Stimulated activated CD8-positive, alpha-beta memory T cell treated with anti-CD3 and anti-CD28 coated beads, Interleukin-4, amount 100 ng/mL, for 48 hours (primary cell): ENCODE measurements around the gene ST6GALNAC5.
"Not testable (repeated sequence)": the region's sequence is repeated elsewhere in the genome, so short reads cannot be mapped to it uniquely, and the experiment has no call there.

Experiments
- DNase-seq: peaks from one replicate; pipeline ENCODE4 v3.0.0-alpha.2; 2020

ST6GALNAC5 gene

GRCh38 chr1:76867342-76868130 is at the start of gene ST6GALNAC5:
TSS of gene ST6GALNAC5 (plus strand) at chr1:76867480.
- peak; percentile 27 for DNase-seq

DNA sequence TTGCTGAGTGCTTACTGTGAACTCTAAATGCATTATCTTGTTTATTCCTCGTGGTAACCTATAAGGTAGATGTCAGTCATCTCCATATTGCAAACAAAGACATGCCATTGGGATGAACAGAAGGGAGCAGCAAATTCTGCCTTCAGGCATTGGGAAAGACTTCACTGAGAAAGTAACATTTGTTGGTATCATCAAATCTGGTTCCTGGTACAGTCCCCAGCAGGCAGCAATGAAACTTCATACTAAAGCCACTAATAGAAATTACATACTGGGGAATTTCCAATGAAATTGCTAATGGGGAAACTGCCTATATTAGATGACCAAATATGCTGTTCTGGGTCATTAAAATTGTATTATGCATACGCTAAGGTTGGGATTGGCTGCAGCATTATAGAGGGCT is 47.3 kb upstream of the ST6GALNAC5 start:
- no peak for DNase-seq

DNA sequence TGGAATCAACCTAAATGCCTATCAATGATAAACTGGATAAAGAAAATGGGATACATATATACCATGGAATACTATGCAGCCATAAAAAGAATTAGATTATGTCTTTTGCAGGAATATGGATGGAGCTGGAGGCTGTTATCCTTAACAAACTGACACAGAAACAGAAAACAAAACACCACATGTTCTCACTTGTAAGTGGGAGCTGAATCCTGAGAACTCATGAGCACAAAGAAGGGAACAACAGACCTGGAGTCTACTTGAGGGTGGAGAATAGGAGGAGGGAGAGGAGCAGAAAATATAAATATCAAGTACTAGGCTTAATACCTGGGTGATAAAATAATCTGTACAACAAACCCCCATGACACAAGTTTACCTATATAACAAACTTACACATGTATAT is 44.3 kb upstream of the ST6GALNAC5 start:
- DNase-seq, result not testable (repeated sequence)

GRCh38 chr1:76824106-76824505 is 43.2 kb upstream of the ST6GALNAC5 start:
- DNase-seq, result no peak

DNA sequence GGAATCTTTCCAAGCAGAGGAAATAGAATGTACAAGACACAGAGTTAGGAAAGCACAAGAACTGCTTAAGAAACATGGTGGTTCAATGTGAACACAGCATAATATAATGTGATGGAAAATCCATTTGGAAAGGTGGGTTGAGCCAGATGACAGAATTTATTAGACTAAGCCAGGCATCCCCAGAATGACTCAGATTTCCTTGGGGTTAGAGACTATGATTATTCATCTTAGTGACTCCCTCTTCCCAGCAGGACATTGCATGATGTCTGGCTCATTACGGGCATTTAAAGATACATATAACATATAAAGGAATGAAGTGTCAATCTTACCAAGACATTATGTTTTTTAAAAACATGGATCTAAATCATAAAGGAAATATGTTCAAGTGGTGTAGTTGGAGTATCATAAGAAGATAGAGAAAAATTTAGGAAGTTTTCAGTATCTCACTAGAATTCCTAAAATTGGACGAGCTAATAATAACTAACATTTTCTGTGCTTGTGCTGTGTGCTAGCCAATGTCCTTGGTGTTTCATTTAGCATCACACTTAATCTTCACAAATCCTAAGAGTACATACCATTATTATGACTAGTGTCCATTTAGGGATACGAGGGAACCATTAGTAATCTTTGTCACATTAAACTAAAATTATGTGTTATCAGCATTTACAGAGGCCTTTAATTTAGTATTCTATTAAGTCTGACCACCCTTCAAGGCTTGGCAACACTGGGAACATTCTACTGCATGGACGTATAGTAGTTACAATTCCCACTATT is 41.0 kb upstream of the ST6GALNAC5 start:
- no peak for DNase-seq

DNA sequence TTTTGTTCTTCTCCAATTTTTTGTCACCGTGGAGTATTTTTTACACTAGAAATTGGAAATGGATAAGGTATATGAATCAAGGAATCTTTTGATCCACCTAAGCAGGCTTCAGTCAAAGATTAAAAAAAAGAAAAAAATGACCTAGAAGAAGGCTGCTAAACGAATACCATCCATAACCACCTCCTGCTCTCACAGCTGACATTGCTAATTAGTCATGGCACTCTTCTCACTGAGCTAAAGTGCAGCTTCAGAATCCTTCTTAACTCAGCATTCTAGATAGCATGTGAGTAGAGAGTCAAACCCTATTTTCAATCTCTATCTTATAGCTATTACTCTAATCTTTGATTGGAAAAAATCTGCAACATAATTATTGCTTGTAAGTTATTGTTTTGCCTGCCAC is 40.2 kb upstream of the ST6GALNAC5 start:
- DNase-seq, result no peak

DNA sequence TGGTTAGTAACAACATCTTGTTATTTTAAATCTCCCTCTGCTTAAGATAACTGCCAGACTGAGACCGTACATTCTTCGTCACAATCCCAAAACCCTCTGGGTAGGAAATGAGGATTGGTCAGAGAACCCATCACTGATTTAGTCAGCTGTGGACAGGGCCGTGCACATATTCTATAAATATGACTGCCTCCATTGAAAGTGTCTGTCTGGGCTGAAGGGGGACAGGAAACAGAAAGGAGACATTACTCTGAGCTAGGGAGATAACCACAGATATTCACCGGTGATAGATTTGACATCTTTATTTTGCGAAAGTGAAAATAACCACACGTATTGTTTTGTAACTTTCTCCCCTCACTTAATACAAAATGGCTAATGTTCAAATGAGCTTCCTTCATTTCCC is 36.9 kb upstream of the ST6GALNAC5 start:
- no peak for DNase-seq

- no peak for DNase-seq
Observed at GRCh38 chr1:76832521-76832920, 34.8 kb upstream of the ST6GALNAC5 start.

DNA sequence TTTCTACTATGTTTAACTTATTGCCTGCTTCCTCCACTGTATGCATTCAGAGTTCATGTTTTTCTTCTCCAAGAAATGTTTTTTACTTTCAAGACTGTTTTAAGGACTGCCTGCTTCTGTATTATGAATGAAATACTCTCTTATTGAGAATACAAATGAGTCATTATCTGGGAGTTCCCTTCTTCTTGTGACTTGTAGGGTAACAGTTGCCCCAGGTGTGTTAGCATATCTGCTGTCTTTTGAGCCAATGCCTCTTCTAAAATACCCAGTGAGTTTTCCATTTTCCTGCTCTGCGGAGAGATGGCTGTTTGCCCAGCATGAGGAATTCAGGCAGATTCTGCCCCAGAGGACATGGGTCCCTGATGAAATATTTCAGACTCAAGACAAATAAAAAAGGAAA is 34.1 kb upstream of the ST6GALNAC5 start:
- DNase-seq, result no peak

DNA sequence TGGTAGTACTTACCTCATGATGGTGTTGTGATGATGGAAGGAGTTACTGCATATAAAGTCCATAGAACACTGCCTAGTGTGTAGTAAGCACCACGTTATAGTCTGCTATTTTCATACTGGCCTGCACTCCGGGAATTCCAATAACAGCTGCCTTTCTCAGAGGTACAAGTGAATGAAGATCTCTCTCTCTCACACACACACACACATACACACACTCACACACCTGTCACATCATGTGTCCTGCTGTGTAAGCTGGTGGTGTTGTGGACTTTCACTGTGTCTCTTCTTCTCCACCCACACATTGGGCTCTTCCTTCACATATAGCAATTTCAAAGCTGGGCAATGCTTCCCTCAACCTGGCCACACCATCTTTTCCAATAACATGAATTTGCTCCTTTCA is 33.4 kb upstream of the ST6GALNAC5 start:
- no peak for DNase-seq

DNA sequence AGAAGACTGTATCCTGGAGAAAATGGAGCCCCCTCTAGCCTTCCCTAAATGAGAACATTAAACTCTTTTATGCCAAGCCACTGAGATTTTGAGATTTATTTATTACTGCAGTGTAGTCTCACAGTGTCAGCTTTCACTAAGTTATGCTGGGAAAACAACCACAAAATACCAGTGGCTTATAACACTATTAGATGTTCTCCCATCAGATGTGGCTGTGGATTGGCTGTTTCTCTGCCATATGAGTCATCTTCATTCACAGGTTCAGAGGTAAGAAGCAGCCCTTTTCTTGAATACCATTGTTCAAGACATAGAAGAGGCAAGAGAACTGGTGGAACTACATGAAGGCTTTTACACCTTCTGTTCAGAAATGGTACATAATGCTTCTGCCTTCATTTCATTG is 32.1 kb upstream of the ST6GALNAC5 start:
- DNase-seq, result no peak

DNA sequence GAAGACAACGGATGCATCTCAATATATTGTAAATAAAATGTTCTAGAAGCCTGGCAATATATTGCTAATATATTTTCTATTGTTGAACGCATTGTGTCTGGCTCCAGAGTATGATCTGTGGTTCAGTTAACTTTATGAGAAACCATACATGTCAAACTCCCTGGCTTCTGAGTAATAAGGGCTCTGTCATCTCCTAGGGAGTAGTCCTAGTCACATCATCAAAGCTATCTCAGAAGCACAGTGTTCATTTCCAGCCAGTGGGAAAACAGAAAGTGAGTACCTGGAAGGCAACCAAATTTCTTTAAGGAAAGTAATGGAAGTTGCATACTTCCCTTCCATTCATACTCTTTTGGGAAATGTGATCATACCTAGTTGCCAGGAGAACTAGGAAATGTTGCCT is 27.0 kb upstream of the ST6GALNAC5 start:
- DNase-seq, result no peak

DNA sequence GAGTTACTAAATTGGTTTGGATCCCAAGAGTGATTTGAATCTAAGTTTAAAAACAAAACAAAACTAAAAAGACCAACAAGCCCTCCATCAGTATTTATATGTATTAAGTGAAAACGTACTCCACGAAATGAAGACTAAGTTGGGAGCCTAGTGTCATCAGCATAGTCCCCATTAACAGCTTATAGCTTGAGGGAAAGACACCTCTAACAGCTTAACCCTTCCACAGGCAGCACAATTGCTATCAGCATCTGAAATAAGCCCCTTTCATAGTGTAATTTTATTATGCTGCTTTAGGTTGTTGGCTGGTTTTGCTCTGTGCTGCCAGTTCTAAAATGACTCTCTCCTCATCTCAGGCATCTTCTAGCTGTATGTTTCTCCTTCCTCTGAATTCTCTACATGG is 25.8 kb upstream of the ST6GALNAC5 start:
- DNase-seq, result no peak

DNA sequence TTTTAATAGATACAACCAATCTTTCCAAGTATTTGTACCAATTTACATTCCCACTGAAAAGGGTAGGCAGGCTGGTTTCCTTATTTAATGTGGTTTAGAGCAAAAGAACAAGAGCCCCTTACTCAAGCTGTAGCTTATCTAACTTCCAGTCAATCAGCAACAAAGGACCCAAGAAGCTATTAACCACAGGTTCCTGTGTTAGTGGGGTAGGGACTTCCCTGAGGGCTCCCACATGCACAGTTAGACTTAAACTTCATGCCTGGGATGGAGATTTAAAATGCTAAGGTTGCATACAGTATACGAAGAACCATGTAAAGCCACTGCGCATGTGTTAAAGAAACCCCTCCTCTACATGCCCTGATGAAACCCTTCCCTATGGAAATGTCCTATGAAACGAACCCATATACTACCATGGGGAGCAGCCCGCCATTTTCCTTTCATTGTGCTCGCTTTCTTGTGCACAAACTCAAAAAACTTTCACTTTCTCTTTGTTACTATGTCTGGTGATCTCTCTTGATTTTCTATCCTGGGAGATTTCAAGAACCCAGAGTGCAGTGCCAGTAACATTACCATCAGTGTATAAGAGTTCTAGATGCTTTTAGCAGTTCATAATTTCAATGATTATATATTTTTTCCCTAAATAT is 23.3 kb upstream of the ST6GALNAC5 start:
- no peak for DNase-seq

DNA sequence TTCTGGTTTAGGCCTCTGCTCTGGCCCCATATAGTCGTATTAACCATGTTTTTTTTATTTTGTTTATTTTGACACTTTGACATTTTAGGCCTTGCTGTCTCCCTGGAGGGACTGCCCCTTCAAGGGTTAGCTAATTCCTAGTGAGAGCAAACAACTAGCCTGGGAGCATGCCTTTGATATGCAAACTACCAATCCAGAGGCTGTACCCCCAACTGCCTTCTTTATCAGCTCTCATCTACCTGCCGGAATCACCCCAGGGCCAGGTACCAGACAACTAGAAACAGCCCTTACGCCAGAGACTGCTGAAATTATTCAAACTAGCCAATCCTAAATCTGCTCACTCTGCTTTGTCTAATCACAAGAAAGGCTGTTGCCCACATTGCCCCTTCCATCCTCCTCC is 13.0 kb upstream of the ST6GALNAC5 start:
- no peak for DNase-seq

- no peak for DNase-seq
Observed at GRCh38 chr1:76856104-76856503, 11.2 kb upstream of the ST6GALNAC5 start.

GRCh38 chr1:76857138-76857537 is 10.1 kb upstream of the ST6GALNAC5 start:
- DNase-seq, result no peak

GRCh38 chr1:76857973-76858372 is 9.3 kb upstream of the ST6GALNAC5 start:
- DNase-seq, result no peak

GRCh38 chr1:76861149-76861548 is 6.1 kb upstream of the ST6GALNAC5 start:
- no peak for DNase-seq

GRCh38 chr1:76862447-76862846 is 4.8 kb upstream of the ST6GALNAC5 start:
- DNase-seq, result no peak

DNA sequence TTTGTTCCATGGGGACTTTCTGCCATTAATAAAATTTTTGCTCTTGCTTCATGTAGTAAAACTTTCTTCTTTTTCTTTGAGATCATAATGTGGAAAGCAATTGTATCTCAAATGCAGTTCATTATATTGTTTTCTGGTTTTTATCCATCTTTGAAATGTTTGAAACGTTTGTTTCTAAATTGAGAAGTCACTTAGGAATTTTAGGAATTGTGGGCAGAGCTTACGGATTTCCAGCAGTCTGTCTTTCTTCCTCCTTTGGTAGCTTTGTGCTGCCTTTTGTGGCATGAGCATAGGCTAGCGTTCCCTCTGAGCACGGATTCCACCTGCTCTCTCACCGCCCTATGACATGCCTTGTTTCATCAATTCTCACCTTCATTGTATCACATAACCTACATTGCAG is 2.9 kb upstream of the ST6GALNAC5 start:
- no peak for DNase-seq

- DNase-seq, result no peak
Observed at GRCh38 chr1:76865696-76866286, 1.5 kb upstream of the ST6GALNAC5 start.

GRCh38 chr1:76866566-76866965 is 714 bp upstream of the ST6GALNAC5 start:
- DNase-seq, result no peak
